ENCODE results near the gene RBM43.

Gene RBM43

GRCh38 chr2:151268085-151268484 is 6.4 kb upstream of the RBM43 start:
- TF ChIP-seq, protein P1, sequence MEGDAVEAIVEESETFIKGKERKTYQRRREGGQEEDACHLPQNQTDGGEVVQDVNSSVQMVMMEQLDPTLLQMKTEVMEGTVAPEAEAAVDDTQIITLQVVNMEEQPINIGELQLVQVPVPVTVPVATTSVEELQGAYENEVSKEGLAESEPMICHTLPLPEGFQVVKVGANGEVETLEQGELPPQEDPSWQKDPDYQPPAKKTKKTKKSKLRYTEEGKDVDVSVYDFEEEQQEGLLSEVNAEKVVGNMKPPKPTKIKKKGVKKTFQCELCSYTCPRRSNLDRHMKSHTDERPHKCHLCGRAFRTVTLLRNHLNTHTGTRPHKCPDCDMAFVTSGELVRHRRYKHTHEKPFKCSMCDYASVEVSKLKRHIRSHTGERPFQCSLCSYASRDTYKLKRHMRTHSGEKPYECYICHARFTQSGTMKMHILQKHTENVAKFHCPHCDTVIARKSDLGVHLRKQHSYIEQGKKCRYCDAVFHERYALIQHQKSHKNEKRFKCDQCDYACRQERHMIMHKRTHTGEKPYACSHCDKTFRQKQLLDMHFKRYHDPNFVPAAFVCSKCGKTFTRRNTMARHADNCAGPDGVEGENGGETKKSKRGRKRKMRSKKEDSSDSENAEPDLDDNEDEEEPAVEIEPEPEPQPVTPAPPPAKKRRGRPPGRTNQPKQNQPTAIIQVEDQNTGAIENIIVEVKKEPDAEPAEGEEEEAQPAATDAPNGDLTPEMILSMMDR (IDR thresholded peaks at IDR 0.05; ENCODE audit: low read depth, low read length): no peak
- H3K4me3 ChIP-seq (ENCODE audit: low read depth, low read length): no peak overlapping the region

DNA sequence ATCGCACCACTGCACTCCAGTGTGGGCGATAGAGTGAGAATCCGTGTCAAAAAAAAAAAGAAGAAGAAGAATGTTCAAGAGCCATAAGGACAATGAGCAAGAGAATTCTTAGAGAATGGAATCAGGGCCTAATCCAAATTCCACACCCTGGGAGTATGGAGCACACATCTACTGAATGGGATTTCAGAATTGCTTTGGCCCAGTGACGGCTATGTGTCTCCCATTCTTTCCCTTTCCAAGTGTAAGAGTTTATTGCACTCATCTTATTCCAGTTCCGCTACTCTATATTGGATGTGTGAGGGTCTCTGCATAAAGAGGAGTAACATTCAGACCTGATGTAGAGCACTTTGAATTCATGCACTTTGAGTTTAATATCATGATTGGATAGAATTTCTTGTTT is 5.9 kb upstream of the RBM43 start:
- H3K4me3 ChIP-seq (ENCODE audit: low read depth, low read length): no peak overlapping the region
- TF ChIP-seq, protein P1 (IDR thresholded peaks at IDR 0.05; ENCODE audit: low read depth, low read length): no peak

GRCh38 chr2:151265991-151266390 is 4.3 kb upstream of the RBM43 start:
- TF ChIP-seq, protein P1 (IDR thresholded peaks at IDR 0.05; ENCODE audit: low read depth, low read length): no peak

GRCh38 chr2:151264157-151264825 is 2.6 kb upstream of the RBM43 start:
- TF ChIP-seq, protein P1 (IDR thresholded peaks at IDR 0.05; ENCODE audit: low read depth, low read length): no peak
- no peak overlapping the region for H3K4me3 ChIP-seq (ENCODE audit: low read depth, low read length)

More at GRCh38 chr2:151265991-151266390, 4.3 kb upstream of the RBM43 start:
- H3K4me3 ChIP-seq (ENCODE audit: low read depth, low read length): no peak overlapping the region

- TF ChIP-seq, protein P1 (IDR thresholded peaks at IDR 0.05; ENCODE audit: low read depth, low read length): no peak
- no peak overlapping the region for H3K4me3 ChIP-seq (ENCODE audit: low read depth, low read length)
These were observed 966 bp upstream of the RBM43 start for GRCh38 chr2:151262629-151263028.

GRCh38 chr2:151261977-151262291 is 271 bp upstream of the RBM43 start:
- TF ChIP-seq, protein P1 (IDR thresholded peaks at IDR 0.05; ENCODE audit: low read depth, low read length): no peak
- peak overlapping the region; percentile 89 for H3K4me3 ChIP-seq (ENCODE audit: low read depth, low read length)

DNA sequence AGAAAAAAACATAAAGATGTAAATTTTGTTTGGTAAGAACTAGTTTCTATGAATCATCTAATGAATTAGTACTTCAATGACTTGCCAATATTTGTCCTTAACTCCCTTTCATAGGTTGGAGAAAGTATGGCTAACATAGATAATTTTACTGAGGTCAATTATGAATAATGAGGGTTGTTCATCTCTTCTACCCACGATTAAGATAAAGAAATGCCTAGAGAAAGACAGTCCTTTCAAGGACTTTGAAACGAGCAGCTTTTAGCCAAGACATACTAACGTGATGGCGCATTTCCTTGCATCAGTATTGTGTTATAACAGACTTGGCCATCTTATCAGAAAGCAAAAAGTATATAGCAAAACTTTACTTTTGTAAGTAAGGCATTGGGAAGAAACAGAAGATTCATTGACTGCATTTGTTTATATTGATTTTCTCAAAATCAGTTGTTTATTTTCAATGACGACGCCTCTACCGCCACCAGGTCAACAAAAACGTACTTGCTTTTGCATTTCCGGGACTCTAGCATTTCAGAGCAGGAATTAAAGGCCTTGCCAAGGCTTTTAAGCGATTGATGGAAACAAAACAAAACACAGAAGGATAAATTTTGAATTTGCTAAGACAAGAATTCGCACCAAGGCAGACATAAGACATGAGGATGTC is 961 bp downstream of the RBM43 start:
- H3K4me3 ChIP-seq (ENCODE audit: low read depth, low read length): peak overlapping the region; percentile 89
- TF ChIP-seq, protein P1 (IDR thresholded peaks at IDR 0.05; ENCODE audit: low read depth, low read length): no peak

Data from WI38 (cell line).